BE2C (cell line): ENCODE data around the gene ATP2A3.
A peak's percentile ranks its signal among the peaks of the same experiment; 100 is the strongest.

Experiments used
- DNase-seq: peaks from one replicate; pipeline ENCODE4 v3.0.0-alpha.2; 2020
- H3K27me3 ChIP-seq: fragments of 250-450 bp; sonication (Bioruptor Pico); 2 replicates; pipeline ENCODE4 v1.5.1; 2020; ENCODE audit warnings: mild to moderate bottlenecking
- H3K36me3 ChIP-seq: fragments of 250-450 bp; sonication (Bioruptor Pico); 2 replicates; pipeline ENCODE4 v1.5.1; 2020; ENCODE audit warnings: mild to moderate bottlenecking
- H3K4me1 ChIP-seq: fragments of 250-450 bp; sonication (Bioruptor Pico); 2 replicates; pipeline ENCODE4 v1.5.1; 2020
- H3K4me3 ChIP-seq: 2 replicates; pipeline ENCODE4 v1.5.1; 2011; ENCODE audit warnings: low read depth, low read length
- H3K9me3 ChIP-seq: fragments of 250-450 bp; sonication (Bioruptor Pico); 2 replicates; pipeline ENCODE4 v1.5.1; 2020
- TF ChIP-seq, protein P1 (sequence below): IDR thresholded peaks from 2 replicates; pipeline ENCODE4 v1.5.1; 2012; ENCODE audit warnings: mild to moderate bottlenecking, low read depth, low read length

ATP2A3 gene

DNA sequence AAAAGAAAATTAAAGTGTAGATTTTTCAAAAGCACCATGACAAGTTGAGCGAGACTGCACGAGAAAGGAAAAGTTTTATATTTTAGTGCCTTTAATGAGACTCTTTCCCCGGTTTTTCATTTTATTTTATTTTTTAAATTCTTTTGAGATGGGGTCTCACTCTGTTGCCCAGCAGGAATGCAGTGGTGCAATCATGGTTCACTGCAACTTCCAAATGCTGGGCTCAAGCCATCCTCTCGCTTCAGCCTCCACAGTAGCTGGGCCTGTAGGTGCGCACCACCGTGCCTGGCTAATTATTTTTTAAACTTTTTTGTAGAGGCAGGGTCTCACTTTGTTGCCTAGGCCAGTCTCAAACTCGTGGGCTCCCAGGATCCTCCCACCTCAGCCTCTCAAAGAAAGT, 5.7 kb upstream of the ATP2A3 start:
- TF ChIP-seq, protein P1, sequence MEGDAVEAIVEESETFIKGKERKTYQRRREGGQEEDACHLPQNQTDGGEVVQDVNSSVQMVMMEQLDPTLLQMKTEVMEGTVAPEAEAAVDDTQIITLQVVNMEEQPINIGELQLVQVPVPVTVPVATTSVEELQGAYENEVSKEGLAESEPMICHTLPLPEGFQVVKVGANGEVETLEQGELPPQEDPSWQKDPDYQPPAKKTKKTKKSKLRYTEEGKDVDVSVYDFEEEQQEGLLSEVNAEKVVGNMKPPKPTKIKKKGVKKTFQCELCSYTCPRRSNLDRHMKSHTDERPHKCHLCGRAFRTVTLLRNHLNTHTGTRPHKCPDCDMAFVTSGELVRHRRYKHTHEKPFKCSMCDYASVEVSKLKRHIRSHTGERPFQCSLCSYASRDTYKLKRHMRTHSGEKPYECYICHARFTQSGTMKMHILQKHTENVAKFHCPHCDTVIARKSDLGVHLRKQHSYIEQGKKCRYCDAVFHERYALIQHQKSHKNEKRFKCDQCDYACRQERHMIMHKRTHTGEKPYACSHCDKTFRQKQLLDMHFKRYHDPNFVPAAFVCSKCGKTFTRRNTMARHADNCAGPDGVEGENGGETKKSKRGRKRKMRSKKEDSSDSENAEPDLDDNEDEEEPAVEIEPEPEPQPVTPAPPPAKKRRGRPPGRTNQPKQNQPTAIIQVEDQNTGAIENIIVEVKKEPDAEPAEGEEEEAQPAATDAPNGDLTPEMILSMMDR, result no peak
- Histone ChIP-seq H3K4me1 (no peaks in the 10 kb centered on the region), H3K4me3 (no peak overlapping the region), H3K27me3 (no peaks in the 10 kb centered on the region), H3K9me3 (no peaks in the 10 kb centered on the region), H3K36me3 (no peaks in the 10 kb centered on the region)
- DNase-seq, result no peak

DNA sequence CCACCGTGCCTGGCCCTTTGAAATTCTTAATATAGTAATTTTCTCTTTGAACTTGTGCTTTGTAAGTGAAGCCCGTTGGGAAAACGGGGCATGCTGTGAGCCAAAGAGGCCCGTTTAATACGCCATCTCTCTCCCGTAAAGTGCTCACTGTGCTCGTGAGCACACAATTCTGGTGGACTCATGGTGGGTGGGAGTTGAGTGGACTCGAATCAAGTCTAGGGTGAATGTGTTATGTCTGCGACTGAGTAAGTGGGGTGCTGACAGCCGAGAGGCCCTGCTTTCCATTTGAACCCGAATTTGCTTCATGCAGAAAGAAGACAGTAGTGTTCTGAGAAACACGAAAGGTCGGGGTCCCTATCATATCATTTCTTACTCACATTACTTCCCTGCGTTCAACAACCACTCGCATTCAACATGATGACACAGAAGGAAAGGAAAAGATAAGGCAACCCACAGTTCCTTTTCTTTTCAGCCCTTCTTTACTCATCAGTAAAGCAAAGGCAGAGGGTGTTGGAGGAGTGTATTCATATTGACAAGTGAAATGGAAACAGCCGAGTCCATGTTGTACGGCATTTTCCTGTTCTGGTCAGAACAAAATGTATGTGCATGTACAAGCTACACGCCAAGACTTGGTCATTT, 4.8 kb upstream of the ATP2A3 start:
- Histone ChIP-seq H3K4me3 (no peak overlapping the region), H3K27me3 (peaks cover 8% of the 10 kb centered on the region), H3K4me1 (no peaks in the 10 kb centered on the region), H3K9me3 (no peaks in the 10 kb centered on the region), H3K36me3 (no peaks in the 10 kb centered on the region)
- TF ChIP-seq, protein P1, result no peak
- DNase-seq, result no peak

DNA sequence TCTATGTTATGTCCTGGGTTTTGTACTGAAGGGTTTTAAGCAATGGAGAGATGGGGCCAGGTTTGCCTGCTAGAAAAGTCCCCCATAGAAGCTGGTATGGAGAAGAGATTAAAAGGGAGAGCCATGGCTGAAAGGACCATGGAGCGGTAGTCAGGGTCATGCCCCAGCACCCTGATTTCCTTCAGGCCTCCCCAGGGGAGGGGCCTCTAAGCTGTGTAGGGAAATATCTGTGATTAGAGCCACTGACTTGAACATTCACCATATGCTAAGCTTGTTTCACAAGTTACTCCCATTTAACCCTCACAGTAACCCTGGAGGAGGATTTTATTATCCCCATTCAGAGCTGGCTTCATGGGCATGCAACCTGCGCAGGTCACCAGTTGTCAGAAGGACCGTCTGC, 3.8 kb upstream of the ATP2A3 start:
- Histone ChIP-seq H3K27me3 (peaks cover 18% of the 10 kb centered on the region), H3K36me3 (no peaks in the 10 kb centered on the region), H3K4me1 (no peaks in the 10 kb centered on the region), H3K4me3 (no peak overlapping the region), H3K9me3 (no peaks in the 10 kb centered on the region)
- TF ChIP-seq, protein P1, result no peak
- DNase-seq, result no peak

DNA sequence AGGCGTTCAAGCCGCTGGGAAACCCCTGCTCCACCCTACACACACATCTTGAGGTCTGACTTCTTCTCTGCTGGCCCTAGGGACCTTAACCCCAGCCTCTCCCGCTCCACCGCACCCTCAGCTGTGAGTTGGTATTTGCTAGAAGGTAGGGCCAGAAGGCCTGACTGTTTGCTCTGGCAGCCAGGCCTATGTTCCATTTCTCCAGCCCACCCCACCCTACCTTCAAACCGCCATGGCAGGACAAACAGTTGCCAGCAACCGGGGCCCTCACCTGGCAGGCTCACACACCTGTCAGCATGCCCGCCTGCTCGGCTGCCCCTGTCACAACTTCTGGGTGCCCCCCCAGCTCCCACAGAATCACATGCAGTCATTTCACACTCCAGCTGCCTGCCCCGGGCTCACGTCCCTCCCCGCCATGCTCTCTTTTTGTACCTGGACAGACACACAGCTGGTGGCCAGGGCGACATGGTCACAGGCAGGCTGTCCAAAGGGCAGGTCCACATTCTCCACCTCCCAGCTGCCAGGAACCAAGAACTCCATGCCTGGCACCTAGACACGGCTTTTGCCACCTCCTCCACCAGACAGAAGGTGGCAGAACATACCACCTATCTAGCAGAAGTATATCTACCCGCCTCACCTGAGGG, 2.6 kb upstream of the ATP2A3 start:
- Histone ChIP-seq H3K27me3 (peaks cover 28% of the 10 kb centered on the region), H3K9me3 (no peaks in the 10 kb centered on the region), H3K36me3 (no peaks in the 10 kb centered on the region), H3K4me1 (no peaks in the 10 kb centered on the region), H3K4me3 (no peak overlapping the region)
- DNase-seq, result no peak
- TF ChIP-seq, protein P1, result no peak

DNA sequence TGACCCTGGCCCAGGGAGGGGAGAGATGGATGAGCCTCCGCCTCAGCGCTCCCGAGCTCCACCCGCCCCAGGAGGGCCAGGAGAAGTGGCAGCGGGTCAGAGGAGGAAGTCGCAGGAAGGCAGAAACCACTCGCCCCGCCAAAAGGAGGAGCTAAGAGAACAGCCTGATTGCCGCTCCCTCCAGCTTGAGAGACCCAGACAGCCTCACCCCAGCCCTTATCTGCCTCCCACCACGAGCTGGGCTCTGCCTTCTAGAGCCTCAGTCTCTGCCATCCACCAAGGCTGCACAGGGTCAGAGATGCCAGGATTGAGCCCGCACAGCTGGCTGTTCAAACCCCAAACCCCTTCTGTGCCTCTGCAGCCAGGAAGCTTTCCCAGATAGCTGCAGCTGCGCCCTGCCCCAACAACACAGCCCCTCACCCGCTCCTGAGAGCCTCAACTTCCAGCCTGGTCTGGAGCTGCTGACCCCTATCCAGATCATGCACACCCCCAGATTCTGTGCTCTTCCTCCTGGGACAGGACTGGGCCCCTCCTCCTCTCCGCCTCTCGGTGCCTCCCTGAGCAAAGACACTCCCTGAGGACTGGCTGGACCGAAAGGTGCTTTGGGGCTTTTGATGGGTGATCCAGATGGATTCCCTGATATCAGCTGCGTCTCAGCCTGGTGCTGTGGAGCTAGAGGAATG, 1.0 kb upstream of the ATP2A3 start:
- Histone ChIP-seq H3K4me1 (no peaks in the 10 kb centered on the region), H3K36me3 (no peaks in the 10 kb centered on the region), H3K9me3 (no peaks in the 10 kb centered on the region), H3K27me3 (peaks cover 28% of the 10 kb centered on the region), H3K4me3 (peak overlapping the region; percentile 11; the same call in 1 of the 2 replicates)
- TF ChIP-seq, protein P1, result no peak
- peak; percentile 37 for DNase-seq
